Measurements from ENCODE around the gene PIMREG.
"Not testable (repeated sequence)": the region's sequence is repeated elsewhere in the genome, so short reads cannot be mapped to it uniquely, and the experiment has no call there.

PIMREG gene

GRCh38 chr17:6479622-6480302 is 35.5 kb downstream of the PIMREG start:
- DNase-seq (ENCODE audit: low read depth): no peak

GRCh38 chr17:6480303-6480675 is 36.0 kb downstream of the PIMREG start:
- no peak for DNase-seq (ENCODE audit: low read depth)

- DNase-seq (ENCODE audit: low read depth): no peak
Observed at GRCh38 chr17:6482105-6482455, 37.8 kb downstream of the PIMREG start.

GRCh38 chr17:6482796-6483195 is 38.5 kb downstream of the PIMREG start:
- not testable (repeated sequence) for DNase-seq (ENCODE audit: low read depth)

- DNase-seq (ENCODE audit: low read depth): no peak
Observed at GRCh38 chr17:6483507-6483906, 39.3 kb downstream of the PIMREG start.

GRCh38 chr17:6485646-6486412 is 41.6 kb downstream of the PIMREG start:
- DNase-seq (ENCODE audit: low read depth): no peak

GRCh38 chr17:6487251-6488007 is 43.2 kb downstream of the PIMREG start:
- DNase-seq (ENCODE audit: low read depth): no peak

GRCh38 chr17:6488008-6488539 is 43.8 kb downstream of the PIMREG start:
- DNase-seq (ENCODE audit: low read depth): no peak

- DNase-seq (ENCODE audit: low read depth): no peak
Observed at GRCh38 chr17:6489016-6489550, 44.8 kb downstream of the PIMREG start.

- DNase-seq (ENCODE audit: low read depth): no peak
Observed at GRCh38 chr17:6491071-6491700, 46.9 kb downstream of the PIMREG start.

GRCh38 chr17:6492892-6493674 is 48.8 kb downstream of the PIMREG start:
- no peak for DNase-seq (ENCODE audit: low read depth)

GRCh38 chr17:6494239-6494941 is 50.1 kb downstream of the PIMREG start:
- DNase-seq (ENCODE audit: low read depth): no peak

- DNase-seq (ENCODE audit: low read depth): no peak
Observed at GRCh38 chr17:6495450-6496115, 51.3 kb downstream of the PIMREG start.

GRCh38 chr17:6496116-6496481 is 51.8 kb downstream of the PIMREG start:
- DNase-seq (ENCODE audit: low read depth): no peak

- DNase-seq (ENCODE audit: low read depth): no peak
Observed at GRCh38 chr17:6496640-6497441, 52.6 kb downstream of the PIMREG start.

GRCh38 chr17:6497496-6498221 is 53.4 kb downstream of the PIMREG start:
- DNase-seq (ENCODE audit: low read depth): no peak

- no peak for DNase-seq (ENCODE audit: low read depth)
Observed at GRCh38 chr17:6498356-6498755, 54.1 kb downstream of the PIMREG start.

GRCh38 chr17:6498901-6499540 is 54.8 kb downstream of the PIMREG start:
- DNase-seq (ENCODE audit: low read depth): no peak

All from activated T-cell treated with anti-CD3 and anti-CD28 coated beads for 1 hour (primary cell).